Inflammatory macrophage treated with lipopolysaccharide for 1 hour (primary cell): ENCODE results near the gene SPATS1.
A peak's percentile ranks its signal among the peaks of the same experiment; 100 is the strongest.
"Not testable (repeated sequence)": the region's sequence is repeated elsewhere in the genome, so short reads cannot be mapped to it uniquely, and the experiment has no call there.

ENCODE experiments used
- DNase-seq, 2 donors: peaks; one replicate each; pipeline ENCODE4 v3.0.0-alpha.2; 2020 to 2022

SPATS1 gene

DNA sequence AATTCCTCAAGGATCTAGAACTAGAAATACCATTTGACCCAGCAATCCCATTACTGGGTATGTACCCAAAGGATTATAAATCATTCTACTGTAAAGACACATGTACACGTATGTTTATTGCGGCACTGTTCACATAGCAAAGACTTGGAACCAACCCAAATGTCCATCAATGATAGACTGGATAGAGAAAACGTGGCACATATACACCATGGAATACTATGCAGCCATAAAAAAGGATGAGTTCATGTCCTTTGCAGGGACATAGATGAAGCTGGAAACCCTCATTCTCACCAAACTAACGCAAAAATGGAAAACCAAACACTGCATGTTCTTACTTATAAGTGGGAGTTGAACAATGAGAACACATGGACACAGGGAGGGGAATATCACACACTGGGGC lies 4.4 kb downstream of the SPATS1 start:
- not testable (repeated sequence) for DNase-seq

GRCh38 chr6:44349904-44350649 lies 7.6 kb downstream of the SPATS1 start:
- DNase-seq = peak; percentile 31 to 72

DNA sequence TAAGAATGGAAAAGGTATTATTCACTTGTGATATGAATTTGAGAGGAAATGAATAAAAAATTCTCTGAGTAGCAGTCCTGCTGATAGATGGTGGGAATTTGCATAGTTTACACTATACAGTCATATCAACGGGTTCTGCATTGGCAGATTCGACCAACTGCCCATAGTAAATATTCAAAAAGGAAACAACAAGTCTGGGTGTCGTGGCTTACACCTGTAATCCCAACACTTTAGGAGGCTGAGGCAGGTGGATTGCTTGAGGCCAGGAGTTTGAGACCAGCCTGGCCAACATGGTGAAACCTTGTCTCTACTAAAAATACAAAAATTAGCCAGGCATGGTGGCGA lies 8.2 kb downstream of the SPATS1 start:
- DNase-seq = not testable (repeated sequence)

GRCh38 chr6:44352259-44352658 lies 9.8 kb downstream of the SPATS1 start:
- no peak for DNase-seq

GRCh38 chr6:44353336-44353735 lies 10.9 kb downstream of the SPATS1 start:
- no peak for DNase-seq

DNA sequence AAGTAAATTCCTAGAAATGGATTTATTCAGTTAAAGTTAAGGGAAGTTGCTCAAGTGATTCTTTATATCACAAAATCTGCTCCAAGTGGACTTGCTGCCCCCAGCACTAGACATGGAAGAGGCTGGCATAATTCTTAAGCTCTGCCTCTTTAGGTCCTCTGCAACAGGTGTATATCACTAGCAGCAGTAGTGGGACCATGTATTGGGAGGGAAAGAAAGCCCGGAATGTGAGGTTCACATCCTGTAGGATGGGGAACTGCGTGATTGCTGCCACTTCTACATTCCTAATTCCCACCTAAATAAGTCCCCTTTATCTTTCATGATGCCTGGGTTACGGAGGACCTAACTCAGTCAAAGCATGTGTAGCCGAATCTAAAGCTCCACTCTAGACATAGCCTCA lies 13.2 kb downstream of the SPATS1 start:
- DNase-seq = no peak

- DNase-seq = peak; percentile 41 to 62
Observed at GRCh38 chr6:44356487-44356886, 14.0 kb downstream of the SPATS1 start.

DNA sequence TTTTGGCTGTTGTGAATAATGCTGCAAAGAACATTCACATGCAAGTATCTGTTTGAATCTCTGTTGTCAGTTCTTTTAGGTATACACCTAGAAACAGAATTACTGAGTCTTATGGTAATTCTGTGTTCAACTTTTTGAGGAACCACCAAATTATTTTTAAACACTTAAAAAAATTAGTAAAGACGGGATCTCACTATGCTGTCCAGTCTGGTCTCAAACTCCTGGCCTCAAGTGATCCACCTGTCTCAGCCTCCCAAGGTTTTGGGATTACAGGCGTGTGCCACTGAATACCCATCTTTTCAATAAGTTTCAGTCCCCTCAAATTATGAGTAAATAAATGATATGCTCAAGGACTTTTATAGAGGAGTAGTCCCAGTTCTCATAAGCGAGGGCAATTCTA lies 17.5 kb downstream of the SPATS1 start:
- no peak for DNase-seq

GRCh38 chr6:44361947-44362346 lies 19.5 kb downstream of the SPATS1 start:
- no peak for DNase-seq

DNA sequence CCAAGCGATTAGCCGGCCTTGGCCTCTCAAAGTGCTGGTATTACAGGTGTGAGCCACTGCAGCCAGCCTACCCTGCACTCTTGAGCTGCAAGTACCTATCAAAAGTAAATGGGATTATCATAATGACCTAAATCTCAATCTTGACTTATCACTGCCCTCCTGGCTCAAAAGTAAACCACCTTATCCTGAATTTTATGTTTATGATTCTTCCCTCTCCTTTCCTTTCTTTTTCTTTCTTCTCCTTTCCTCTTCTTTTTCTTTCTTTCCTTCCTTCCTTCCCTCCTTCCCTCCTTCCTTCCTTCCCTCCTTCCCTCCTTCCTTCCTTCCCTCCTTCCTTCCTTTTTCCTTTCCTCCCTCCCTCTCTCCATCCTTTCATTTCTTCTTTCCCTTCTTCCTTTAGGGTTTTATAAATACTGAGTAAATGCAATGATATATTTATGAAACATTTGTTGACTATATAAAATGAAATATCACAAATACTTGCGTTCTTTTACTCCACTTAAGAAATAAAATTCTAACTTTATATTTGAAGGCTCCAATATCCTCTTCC lies 21.0 kb downstream of the SPATS1 start:
- no peak for DNase-seq

DNA sequence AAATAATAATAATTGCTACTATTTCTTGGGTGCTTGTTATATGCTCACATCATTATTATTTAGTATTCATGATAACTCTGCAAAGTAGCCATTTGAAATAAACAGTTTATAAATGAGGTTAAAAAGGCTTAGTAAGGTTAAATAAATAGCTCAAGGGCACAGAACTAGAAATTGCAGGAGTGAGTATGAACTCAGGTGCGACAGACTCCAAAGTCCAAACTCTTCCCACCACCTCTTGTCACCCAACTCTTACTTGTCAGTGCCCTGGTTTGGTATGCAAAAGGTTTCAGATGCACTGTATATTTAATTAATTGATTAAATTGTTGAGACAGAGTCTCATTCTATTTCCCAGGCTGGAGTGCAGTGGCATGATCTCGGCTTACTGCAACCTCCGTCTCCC lies 24.3 kb downstream of the SPATS1 start:
- no peak for DNase-seq

DNA sequence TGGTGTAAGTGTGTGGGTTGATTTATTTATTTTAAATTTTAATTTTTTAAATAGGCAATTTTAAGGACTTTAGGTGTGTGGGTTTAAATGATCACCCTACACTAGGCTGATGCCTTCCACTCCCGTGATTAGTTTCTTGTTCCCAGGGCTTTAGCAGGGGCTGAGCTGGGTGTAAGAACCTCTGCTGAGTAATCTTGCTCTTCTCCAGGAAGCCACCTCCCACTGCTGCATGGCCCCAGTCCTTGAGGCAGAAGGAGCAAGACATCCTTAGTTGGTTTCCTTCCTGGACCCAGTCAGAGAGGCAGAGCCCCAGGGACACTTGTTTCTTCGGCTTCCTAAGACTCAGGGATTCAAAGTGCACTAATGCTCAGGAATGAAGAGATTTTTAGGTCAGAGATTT lies 25.2 kb downstream of the SPATS1 start:
- DNase-seq = peak; percentile 36 to 58

DNA sequence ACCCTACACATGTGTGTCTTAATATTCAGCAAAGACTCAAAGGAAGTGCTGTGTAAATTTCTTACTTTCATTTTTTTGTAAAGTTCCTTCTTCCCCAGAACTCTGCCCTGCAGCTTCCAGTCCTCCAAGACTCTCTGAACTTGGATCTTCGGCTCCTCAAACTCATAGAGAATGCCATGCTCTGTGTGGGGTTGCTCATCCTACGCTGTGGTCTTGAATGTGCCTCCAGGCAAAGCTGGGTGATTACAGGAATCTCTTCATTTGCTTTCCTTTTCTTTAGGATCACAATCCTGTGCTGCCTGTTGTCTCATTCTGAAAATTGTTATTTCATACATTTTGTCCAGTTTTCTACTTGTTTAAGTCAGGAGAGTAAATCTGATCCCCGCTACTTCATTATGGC lies 30.6 kb downstream of the SPATS1 start:
- DNase-seq = no peak

DNA sequence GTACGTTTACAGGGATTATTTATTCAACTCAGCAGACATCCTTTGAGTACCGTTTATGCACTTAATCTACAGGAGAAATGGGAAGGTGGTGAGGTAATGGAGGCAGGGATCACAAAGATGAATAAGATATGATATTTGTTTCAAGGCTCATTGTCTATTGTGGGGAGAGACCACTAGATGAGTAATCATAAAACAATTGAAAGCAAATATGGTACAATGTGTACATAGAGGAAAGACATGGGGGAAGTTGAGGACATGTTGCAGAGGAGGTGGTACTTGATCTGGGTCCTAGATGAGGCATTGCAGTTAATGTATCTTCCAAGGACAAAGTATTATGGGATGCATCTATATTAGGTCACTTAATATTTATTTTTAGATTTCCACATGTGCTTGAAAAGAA lies 31.3 kb downstream of the SPATS1 start:
- no peak for DNase-seq

- DNase-seq = peak in 1 of 2 donors; percentile 71
Observed at GRCh38 chr6:44375071-44375470, 32.6 kb downstream of the SPATS1 start.

DNA sequence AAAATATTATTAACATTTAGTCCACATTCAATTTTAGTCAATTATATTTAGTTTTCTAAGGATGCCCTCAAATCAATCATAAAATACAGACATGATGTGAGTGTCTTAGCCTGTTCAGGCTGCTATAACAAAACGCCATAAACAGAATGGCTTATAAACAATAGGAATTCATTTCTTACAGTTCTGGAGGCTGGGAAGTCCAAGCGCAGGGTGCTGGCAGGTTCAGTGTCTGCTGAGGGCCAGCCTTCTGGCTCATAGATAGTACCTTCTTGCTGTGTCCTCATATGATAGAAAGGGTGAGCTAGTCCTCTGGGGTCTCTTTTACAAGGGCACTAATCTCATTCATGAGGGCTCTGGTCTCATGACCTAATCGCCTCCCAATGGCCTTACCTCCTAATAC lies 35.0 kb downstream of the SPATS1 start:
- no peak for DNase-seq

DNA sequence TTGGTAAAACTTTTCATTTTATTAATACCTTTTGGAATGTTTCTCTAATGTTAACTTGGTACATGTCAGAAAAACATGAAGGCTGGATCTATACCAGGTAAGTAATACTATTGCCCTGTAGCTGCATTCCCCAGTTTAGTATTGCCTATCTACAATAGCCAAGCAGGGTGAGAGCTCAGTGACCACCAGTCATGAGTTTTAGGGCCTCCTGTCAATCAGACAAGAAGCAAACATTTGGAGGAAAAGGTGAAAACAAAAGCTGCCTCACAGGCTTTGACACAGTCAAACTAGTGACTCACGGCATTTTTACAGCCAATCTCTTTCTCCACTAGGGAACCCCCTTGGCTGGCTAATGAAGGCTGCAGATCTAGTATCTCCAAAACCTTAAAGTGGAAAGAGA lies 35.5 kb downstream of the SPATS1 start:
- no peak for DNase-seq

DNA sequence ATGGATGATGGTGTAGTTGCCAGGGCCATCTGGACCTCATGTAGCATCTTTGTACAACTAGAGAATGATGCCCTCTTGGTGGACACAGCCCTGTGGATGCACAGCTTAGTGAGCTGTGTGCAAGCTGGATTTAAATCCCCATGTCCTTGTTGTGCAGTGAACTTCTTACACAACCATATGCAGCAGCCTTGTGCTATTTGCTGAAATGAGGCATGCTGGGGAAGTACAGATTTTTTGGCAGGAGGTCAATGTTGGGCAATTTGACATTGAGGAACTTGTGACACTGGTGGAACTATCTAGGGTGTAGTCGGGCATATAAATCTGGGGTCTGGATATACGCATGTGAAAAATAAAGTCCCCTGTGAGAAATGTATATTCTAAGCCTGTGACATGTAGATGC lies 39.3 kb downstream of the SPATS1 start:
- DNase-seq = peak; percentile 91 to 96

GRCh38 chr6:44386364-44386928 lies 44.0 kb downstream of the SPATS1 start:
- DNase-seq = no peak

DNA sequence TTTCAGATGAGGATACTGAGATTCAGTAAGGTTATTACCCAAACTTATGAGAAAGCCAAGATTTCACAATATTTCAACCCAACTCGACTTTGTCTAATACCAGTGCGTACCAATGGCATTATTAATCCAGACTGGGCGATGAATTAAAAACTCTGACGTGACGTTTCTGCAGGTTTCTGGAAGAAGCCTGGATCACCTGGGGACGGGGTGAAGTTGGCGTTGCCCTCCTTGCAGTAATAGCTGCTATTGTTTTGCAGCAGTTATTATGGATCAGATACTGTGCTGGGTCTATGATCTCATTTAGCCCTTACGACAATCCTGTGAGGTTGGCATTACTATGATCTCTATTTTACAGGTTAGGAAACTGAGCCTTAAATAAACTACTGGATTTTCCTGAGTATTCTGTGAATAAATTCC lies 44.5 kb downstream of the SPATS1 start:
- DNase-seq = peak; percentile 35 to 44

GRCh38 chr6:44387346-44388134 lies 45.1 kb downstream of the SPATS1 start, which contains the start of gene CDC5L:
Gene CDC5L, plus strand, starts transcription at chr6:44387706. Its CDS starts 118 bp downstream, at chr6:44387824.
- peak; percentile 96 to 98 for DNase-seq

GRCh38 chr6:44388135-44388487 lies 45.7 kb downstream of the SPATS1 start:
- DNase-seq = peak in 1 of 2 donors; percentile 26

DNA sequence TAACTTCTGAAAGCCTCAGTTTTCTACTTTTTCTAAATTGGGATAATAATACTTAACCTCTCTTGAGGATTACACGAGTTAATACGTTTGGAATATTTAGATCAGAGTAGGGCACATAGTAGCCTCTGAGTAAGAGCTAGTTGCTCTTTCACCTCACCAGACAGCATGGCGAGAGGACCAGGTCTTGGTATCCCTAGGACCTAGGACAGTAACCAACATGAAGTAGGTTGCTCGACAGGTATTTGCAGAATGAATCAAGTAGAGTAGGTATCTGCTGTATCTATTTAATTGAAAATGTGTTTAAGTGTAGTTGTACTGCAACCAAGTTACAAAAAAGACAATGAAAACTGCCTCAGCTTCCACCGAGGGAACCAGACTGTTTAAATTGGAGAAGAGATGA lies 46.4 kb downstream of the SPATS1 start:
- DNase-seq = no peak
